NCI-H146 treated with DMSO at 0.1 percent for 48 hours (cell line): ENCODE measurements around the gene GADL1.
A peak's percentile ranks its signal among the peaks of the same experiment; 100 is the strongest.

Experiments
- DNase-seq: peaks from one replicate; lab custom pipeline; 2025; ENCODE audit not compliant: unreplicated experiment; lab: John Stamatoyannopoulos, UW

GADL1 gene

GRCh38 chr3:30760737-30761136 lies 133.7 kb downstream of the GADL1 start:
- no peak for DNase-seq

DNA sequence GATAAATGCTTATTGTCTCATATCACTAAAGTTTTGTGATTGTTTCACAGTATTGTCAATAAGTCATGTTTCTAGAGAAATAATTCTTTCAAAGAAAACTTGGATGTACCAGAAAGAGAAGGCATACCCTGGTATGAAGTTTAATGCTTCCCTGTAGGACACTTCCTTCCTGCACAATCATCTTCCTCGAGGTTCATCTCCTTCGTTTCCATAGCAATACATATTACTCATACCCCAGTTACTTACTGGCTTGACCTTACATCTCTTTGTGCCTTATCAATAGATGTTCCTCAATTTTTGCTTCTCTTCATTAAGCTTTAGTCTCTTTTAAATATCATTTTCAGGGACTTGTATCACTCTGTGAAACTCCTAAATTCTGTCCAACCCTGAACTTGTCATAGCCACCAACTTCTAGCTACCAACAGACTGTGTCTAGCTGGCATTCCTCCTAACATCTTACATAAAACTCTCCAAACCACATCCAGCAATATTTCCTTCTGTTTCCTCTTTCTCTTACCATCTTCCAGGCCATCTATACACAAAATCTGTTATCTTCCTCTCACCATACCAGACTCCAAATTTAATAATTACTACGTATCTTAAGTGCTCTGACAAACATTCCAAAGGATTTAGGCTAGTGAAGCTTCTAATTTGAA lies 134.3 kb downstream of the GADL1 start:
- DNase-seq: no peak

GRCh38 chr3:30756218-30756617 lies 138.2 kb downstream of the GADL1 start:
- DNase-seq: no peak

DNA sequence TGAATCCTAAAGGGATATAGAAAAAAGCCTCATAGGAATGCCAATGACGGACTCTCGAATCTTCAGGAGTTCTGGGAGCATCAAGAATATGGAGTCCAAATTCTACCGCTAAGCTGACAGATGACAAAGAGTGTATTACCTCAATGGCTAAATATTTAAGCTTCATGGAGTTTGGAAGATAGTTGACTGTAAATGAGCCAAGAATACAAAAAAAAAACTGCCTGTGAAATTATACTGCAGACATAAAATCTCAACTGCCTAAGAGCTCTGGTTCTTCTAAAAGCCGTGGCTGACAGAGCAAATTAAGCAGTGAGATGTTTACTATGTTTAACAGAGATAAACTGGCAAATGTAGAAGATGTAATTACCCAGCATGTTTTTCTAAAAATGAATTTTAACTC lies 140.0 kb downstream of the GADL1 start:
- DNase-seq: no peak

- no peak for DNase-seq
Measured at GRCh38 chr3:30753766-30754165, 140.7 kb downstream of the GADL1 start.

DNA sequence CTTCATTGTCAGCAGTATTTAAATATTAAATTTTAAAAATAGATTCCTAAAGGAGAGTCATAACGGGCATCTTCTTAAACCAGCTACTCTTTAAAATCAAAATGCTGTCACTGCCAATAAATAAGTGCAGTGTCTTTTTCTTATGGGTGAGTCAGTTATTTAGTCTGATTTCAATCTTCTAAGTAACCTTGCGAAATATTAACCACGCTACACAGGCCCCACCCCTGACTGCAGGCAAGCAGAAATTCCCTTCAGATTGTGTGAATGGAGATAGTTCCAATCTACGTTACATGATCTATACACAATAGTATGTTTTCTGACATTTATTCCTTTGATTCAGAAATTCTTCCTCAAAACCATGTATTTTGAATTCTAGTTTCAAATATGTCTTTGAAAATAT lies 141.5 kb downstream of the GADL1 start:
- DNase-seq: no peak

- DNase-seq: no peak
Measured at GRCh38 chr3:30752491-30752890, 142.0 kb downstream of the GADL1 start.

- DNase-seq: no peak
Measured at GRCh38 chr3:30751610-30752299, 142.7 kb downstream of the GADL1 start.

DNA sequence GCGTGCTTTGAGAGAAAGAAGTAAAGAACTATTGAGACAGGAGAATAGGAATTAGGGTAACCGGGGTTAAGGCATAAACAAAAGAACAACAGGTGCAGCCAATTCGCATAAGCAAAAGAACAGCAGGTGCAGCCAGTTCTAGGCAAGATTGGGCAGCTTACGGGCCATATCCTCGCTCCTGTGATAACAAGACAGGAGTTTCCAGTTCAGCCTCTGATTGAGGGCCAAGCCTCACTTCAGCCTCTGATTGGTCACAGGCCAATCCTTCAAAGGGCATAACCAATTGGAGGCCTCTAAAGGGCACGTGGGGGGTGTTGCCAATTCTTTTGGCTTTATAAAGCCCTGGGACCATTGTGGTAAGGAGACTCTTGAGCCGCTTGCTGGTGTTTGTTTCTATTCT lies 143.5 kb downstream of the GADL1 start:
- peak; percentile 36 for DNase-seq

DNA sequence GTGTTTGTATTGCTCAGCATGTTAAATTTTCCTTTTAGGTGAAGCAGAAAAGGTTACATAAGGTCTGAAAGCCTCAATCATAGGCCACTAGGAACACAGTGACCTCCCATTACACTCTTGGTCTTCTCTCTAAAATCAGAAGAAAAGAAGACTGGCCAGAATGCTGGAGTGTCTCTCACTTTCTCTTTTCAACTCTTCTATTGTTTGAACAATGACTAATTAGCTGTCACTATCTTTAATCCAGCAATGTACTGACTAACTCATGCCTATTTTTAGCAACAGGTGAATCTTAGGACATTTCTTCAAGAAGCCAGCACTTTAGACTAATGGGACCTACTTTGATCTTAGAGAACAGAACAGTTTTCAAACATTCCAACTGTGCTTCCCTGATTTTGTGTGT lies 145.2 kb downstream of the GADL1 start:
- no peak for DNase-seq

GRCh38 chr3:30747771-30748281 lies 146.6 kb downstream of the GADL1 start:
- DNase-seq: peak; percentile 50

DNA sequence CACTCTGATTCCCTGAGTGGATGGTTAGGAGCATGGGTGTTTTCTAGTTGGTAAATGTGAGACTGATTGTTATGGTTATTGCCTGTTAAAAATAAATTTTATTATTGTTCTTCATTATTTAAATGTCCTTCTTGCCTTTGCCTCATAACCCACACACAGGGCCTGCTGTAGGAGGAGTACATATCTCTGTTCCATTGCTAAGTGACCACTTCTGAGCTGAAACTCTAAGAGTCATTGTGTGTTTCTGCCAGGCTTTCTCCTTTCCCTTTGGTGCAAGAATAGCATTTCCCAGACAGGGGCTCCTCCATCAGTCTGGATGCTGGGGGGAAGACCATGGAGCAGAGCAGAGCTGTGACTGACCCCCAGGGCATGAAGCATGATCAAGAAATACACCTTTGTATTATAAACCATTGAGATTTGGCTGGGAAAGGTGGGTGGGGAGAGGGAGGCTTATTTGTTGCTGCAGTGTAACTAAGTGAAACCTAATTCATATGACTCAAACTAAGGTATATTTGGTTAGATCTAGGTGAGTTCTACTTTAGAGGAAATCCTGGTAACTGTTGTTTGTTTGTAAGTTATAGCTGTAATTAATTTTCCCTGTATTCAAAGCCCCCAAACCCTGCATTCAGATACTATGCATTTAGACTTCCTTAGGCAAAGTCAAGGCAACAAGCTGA lies 150.7 kb downstream of the GADL1 start:
- DNase-seq: no peak

GRCh38 chr3:30742796-30743619 lies 151.5 kb downstream of the GADL1 start:
- DNase-seq: peak; percentile 6

DNA sequence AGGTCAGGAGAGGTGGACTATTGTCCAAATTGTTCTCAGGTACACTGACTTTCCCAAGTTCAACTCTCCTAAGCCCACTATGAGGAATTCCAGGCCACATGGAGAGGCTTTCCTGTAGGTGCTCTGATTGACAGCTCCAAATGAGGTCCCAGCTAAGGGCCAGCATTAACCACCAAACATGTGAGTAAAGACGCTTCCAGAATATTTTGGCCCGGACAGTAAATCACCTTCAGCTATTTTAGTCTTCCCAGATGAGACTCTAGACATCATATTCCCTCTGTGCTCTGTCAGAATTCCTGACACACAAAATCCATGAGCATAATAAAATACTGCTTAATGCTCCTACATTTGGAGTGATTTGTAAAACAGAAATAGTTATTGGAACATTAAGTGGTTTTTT lies 152.6 kb downstream of the GADL1 start:
- DNase-seq: no peak

GRCh38 chr3:30738605-30739004 lies 155.9 kb downstream of the GADL1 start:
- no peak for DNase-seq

- DNase-seq: no peak
Measured at GRCh38 chr3:30737743-30738499, 156.5 kb downstream of the GADL1 start.

DNA sequence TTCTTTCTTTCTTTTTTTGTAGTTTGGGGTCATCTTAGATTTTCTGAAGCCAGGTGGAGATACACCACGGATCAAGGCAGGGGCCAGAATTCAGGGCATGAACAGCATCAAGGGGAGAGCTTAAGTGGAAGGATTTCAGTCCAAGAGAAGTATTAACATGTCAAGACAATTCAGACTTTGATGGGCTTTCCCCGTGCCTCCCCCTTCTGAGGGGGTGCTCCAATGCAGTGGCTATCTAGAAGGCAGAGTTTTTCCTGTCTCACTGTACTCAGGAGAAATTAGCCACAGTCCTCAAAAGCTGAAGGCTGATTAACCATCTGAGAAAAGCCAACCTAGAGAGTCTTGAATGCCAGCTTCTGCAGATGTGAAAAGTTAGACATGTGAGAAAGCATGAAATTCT lies 160.8 kb downstream of the GADL1 start:
- no peak for DNase-seq

GRCh38 chr3:30733209-30733608 lies 161.3 kb downstream of the GADL1 start:
- no peak for DNase-seq

DNA sequence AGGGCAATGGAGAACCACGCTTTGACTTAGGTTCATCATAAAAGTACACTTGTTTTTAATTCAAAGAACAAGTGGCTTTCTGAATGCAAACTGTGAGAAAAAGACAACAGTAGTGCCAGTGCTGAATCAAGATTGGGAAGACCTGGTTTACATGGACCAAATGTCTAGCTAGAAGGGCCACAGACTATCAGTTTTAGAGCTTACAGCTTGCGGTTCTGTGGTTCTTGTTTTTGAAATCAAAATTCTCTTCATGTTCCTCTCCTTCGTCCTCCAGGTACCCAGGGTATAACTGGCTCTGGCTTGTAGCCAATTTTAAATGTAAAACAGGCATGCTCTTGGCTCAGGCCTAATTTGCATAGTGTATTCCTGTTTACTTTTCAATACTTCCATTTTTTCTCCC lies 163.5 kb downstream of the GADL1 start:
- no peak for DNase-seq

DNA sequence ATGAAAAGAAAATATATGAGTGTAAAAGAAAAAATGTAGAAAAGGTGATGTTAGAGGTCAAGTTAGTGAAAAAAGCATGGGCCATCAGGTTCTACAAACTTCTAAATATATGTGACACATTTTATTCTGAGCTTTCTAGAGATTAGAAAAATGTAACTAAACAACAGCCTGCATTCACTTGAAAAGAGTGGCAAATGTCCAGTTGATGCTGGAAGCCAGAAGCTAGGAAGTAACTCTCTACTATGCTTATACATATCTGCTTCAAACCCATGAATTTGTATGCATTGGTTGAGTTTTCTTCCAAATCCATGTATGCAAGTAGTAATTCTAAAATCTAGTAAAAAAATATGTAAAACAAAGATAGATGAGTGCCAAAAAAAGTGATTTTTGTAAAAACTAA lies 164.5 kb downstream of the GADL1 start:
- no peak for DNase-seq

- no peak for DNase-seq
Measured at GRCh38 chr3:30729512-30729911, 164.9 kb downstream of the GADL1 start.
